HFFc6 (cell line): ENCODE data around the gene SP100. TPM values are rescaled to one million over a fixed set of nuclear protein-coding genes. Genes with fewer than 3 reads are reported as not detected.
A peak's percentile ranks its signal among the peaks of the same experiment; 100 is the strongest.

Experiments used
- DNase-seq: peaks from one replicate; pipeline ENCODE4 v3.0.0-alpha.2; 2018
- H3K27ac Mint-ChIP-seq: 2 replicates; pipeline ENCODE4 v1.8.0; 2020; ENCODE audit warnings: mild to moderate bottlenecking, mixed read lengths
- H3K27me3 Mint-ChIP-seq: 2 replicates; pipeline ENCODE4 v1.8.0; 2021; ENCODE audit warnings: mild to moderate bottlenecking, moderate library complexity, mixed read lengths; ENCODE audit not compliant: insufficient read depth
- H3K36me3 Mint-ChIP-seq: 2 replicates; pipeline ENCODE4 v1.8.0; 2021; ENCODE audit warnings: low read depth, mixed read lengths
- H3K4me1 Mint-ChIP-seq: 2 replicates; pipeline ENCODE4 v1.8.0; 2020; ENCODE audit warnings: low read depth, mixed read lengths
- H3K4me3 Mint-ChIP-seq: 2 replicates; pipeline ENCODE4 v1.8.0; 2020; ENCODE audit warnings: mild to moderate bottlenecking, moderate library complexity, mixed read lengths
- H3K9me3 Mint-ChIP-seq: 2 replicates; pipeline ENCODE4 v1.8.0; 2020; ENCODE audit warnings: mild to moderate bottlenecking, mixed read lengths
- CTCF ChIP-seq: fragments of 200-600 bp; sonication (generic); IDR thresholded peaks from 2 replicates; pipeline ENCODE4 v1.5.0; 2021; ENCODE audit warnings: antibody characterized with exemption, mild to moderate bottlenecking
- total RNA-seq, 6 experiments: library from RNA; stranded (reverse); fragmentation: NEBNext Ultra II Directional; extraction: Animal tissue kit (Norgen Biotek cat#: 25700); gene quantifications; 2 replicates in 1 of 6; 3 replicates in 5 of 6; pipeline ENCODE4 v1.2.3, GENCODE V29; 2021

SP100 gene
- total RNA-seq, 6 experiments from 2014 or later = 70.5 to 74.9 (median 72.8) TPM

- no peak overlapping the region for H3K27ac Mint-ChIP-seq
- no peaks in the 10 kb centered on the region for H3K4me1 Mint-ChIP-seq
- H3K4me3 Mint-ChIP-seq = no peak overlapping the region
- H3K27me3 Mint-ChIP-seq = peaks cover 16% of the 10 kb centered on the region
- TF ChIP-seq CTCF = no peak
- 0 out of 2 replicates have a peak, but pooled peaks cover 4% of the 10 kb centered on the region for H3K36me3 Mint-ChIP-seq
- no peak for DNase-seq
- H3K9me3 Mint-ChIP-seq = no peaks in the 10 kb centered on the region; the same call in none of the 2 replicates
Measured at GRCh38 chr2:230575642-230576324, 159.8 kb downstream of the SP100 start.

GRCh38 chr2:230577114-230577513, 161.1 kb downstream of the SP100 start:
- H3K27me3 Mint-ChIP-seq = peaks cover 16% of the 10 kb centered on the region
- H3K4me3 Mint-ChIP-seq = no peak overlapping the region
- H3K4me1 Mint-ChIP-seq = no peaks in the 10 kb centered on the region
- H3K27ac Mint-ChIP-seq = no peak overlapping the region
- no peaks in the 10 kb centered on the region; the same call in none of the 2 replicates for H3K9me3 Mint-ChIP-seq
- DNase-seq = no peak
- no peak for TF ChIP-seq CTCF
- peaks cover 4% of the 10 kb centered on the region for H3K36me3 Mint-ChIP-seq

DNA sequence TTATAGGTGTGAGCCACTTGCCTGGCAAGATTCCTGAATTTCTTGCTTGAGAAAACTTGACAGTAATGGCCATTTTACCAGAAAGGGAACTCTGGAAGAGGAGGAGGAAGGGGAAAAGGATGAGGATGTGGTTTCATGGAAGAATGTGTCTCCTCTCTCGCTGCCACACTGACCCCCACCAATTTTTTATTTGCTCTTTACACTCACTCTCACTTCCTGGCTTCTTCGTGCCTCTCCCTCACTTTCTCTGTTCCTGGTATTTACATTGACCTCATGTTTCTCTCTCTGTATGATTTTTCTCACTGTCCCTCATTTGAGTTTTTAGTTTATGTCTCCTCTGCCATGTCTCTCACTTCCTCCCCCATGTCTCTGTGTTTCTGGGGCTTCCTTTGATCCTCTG, 162.1 kb downstream of the SP100 start:
- Mint-ChIP-seq H3K9me3 (peaks cover 4% of the 10 kb centered on the region), H3K27me3 (peaks cover 10% of the 10 kb centered on the region), H3K27ac (no peak overlapping the region), H3K4me1 (peaks cover 10% of the 10 kb centered on the region), H3K4me3 (no peak overlapping the region), H3K36me3 (peaks cover 14% of the 10 kb centered on the region)
- no peak for DNase-seq
- TF ChIP-seq CTCF = no peak

DNA sequence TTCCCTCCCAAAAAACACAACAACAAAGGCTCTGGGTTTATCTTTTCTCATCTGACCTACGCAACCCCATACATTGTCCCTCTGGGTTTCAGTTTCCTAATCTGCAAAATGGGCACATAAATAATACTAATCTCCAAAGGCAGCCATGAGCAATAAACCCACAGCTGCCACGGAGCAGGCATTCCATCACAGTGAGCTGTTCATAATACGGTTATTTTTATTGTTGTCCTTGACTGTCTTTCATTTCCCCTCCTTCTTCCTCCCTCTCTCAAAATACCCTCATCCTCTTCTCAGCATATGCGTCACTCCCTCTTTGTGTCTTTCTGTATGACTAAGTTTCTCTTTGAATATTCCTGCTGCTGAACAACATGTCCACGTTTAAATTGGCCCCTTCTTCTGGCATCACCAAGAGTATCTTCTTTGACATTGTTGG, 166.9 kb downstream of the SP100 start:
- Mint-ChIP-seq H3K27ac (peak overlapping the region; percentile 27), H3K27me3 (peaks cover 8% of the 10 kb centered on the region), H3K9me3 (peaks cover 5% of the 10 kb centered on the region), H3K36me3 (peaks cover 12% of the 10 kb centered on the region), H3K4me3 (no peak overlapping the region), H3K4me1 (peaks cover 28% of the 10 kb centered on the region)
- TF ChIP-seq CTCF = no peak
- peak; percentile 39 for DNase-seq

GRCh38 chr2:230583581-230583980, 167.6 kb downstream of the SP100 start:
- H3K27ac Mint-ChIP-seq = no peak overlapping the region
- H3K36me3 Mint-ChIP-seq = peaks cover 12% of the 10 kb centered on the region
- DNase-seq = no peak

More at GRCh38 chr2:230583581-230583980, 167.6 kb downstream of the SP100 start:
- Mint-ChIP-seq H3K4me3 (no peak overlapping the region), H3K4me1 (peaks cover 28% of the 10 kb centered on the region), H3K9me3 (peaks cover 5% of the 10 kb centered on the region), H3K27me3 (peaks cover 8% of the 10 kb centered on the region)
- no peak for TF ChIP-seq CTCF
